Hepatocyte (in vitro differentiated cells): ENCODE results near the gene TFDP1. TPM values are rescaled to one million over a fixed set of nuclear protein-coding genes. Genes with fewer than 3 reads are reported as not detected.

Source experiments
- DNase-seq: peaks from one replicate; pipeline ENCODE4 v3.0.0-alpha.2; 2016; ENCODE audit warnings: low spot score
- H2AFZ ChIP-seq: fragments of 200-600 bp; sonication (generic); 2 replicates; pipeline ENCODE4 v1.6.0; 2016; ENCODE audit warnings: antibody characterized with exemption, mild to moderate bottlenecking
- H3K27ac ChIP-seq: fragments of 200-600 bp; sonication (generic); 2 replicates; pipeline ENCODE4 v1.5.1; 2016; ENCODE audit warnings: mild to moderate bottlenecking
- H3K27me3 ChIP-seq: fragments of 200-600 bp; sonication (generic); 2 replicates; pipeline ENCODE4 v1.6.1; 2016
- H3K36me3 ChIP-seq: fragments of 200-600 bp; sonication (generic); replicated peaks from 2 replicates; pipeline ENCODE4 v1.5.1; 2016; ENCODE audit warnings: low read depth; ENCODE audit not compliant: insufficient read depth
- H3K4me1 ChIP-seq: fragments of 200-600 bp; sonication (generic); 2 replicates; pipeline ENCODE4 v1.5.1; 2016; ENCODE audit warnings: mild to moderate bottlenecking, moderate library complexity; ENCODE audit not compliant: insufficient read depth
- H3K4me2 ChIP-seq: fragments of 200-600 bp; sonication (generic); 2 replicates; pipeline ENCODE4 v1.6.0; 2016
- H3K4me3 ChIP-seq: fragments of 200-600 bp; sonication (generic); 2 replicates; pipeline ENCODE4 v1.5.1; 2016; ENCODE audit warnings: mild to moderate bottlenecking
- H3K79me2 ChIP-seq: fragments of 200-600 bp; sonication (generic); 2 replicates; pipeline ENCODE4 v1.6.0; 2017; ENCODE audit warnings: mild to moderate bottlenecking
- H3K9me2 ChIP-seq: fragments of 200-600 bp; sonication (generic); replicated peaks from 2 replicates; pipeline ENCODE4 v1.6.0; 2017; ENCODE audit warnings: mild to moderate bottlenecking; ENCODE audit not compliant: insufficient read depth
- H3K9me3 ChIP-seq: fragments of 200-600 bp; sonication (generic); 2 replicates; pipeline ENCODE4 v1.5.1; 2016; ENCODE audit warnings: low read depth, mild to moderate bottlenecking
- H4K20me1 ChIP-seq: fragments of 200-600 bp; sonication (generic); 2 replicates; pipeline ENCODE4 v1.6.0; 2016; ENCODE audit warnings: mild to moderate bottlenecking; ENCODE audit not compliant: insufficient read depth, poor library complexity, severe bottlenecking
- EZH2 ChIP-seq: fragments of 200-600 bp; sonication (generic); IDR thresholded peaks from 2 replicates; pipeline ENCODE4 v1.6.1; 2016; ENCODE audit warnings: antibody characterized with exemption, mild to moderate bottlenecking, borderline replicate concordance
- EZH2phosphoT487 ChIP-seq: fragments of 200-600 bp; sonication (generic); IDR thresholded peaks from one replicate; pipeline ENCODE4 v1.6.1; 2018; ENCODE audit warnings: antibody characterized with exemption, mild to moderate bottlenecking, low read depth, moderate library complexity; ENCODE audit not compliant: unreplicated experiment, severe bottlenecking
- WGBS: methylation state at CpG from one replicate; pipeline ENCODE4 v1.1.6; 2016; ENCODE audit warnings: low lambda C conversion rate; ENCODE audit errors: missing lambda C conversion rate; 5-methylcytosine and 5-hydroxymethylcytosine counted together
- polyA plus RNA-seq: library from polyadenylated mRNA; unstranded; fragments of >200 nt; fragmentation: Nextera tagmentation; extraction: Ambion mirVana; gene quantifications from 2 replicates; pipeline ENCODE4 v1.2.1, GENCODE V29; 2016
- total RNA-seq: library from RNA; depleted of rRNA; stranded (reverse); fragments of >200 nt; gene quantifications from 2 replicates; pipeline ENCODE4 v1.2.3, GENCODE V29; 2014
- TF ChIP-seq, protein P1 (sequence below): fragments of 200-600 bp; sonication (generic); IDR thresholded peaks from 2 replicates; pipeline ENCODE4 v1.5.1; 2016; ENCODE audit warnings: antibody characterized with exemption, mild to moderate bottlenecking; ENCODE audit not compliant: poor library complexity

Gene TFDP1
- total and polyA plus RNA-seq, 2 experiments from 2014 or later = 54.0 to 62.9 TPM

DNA sequence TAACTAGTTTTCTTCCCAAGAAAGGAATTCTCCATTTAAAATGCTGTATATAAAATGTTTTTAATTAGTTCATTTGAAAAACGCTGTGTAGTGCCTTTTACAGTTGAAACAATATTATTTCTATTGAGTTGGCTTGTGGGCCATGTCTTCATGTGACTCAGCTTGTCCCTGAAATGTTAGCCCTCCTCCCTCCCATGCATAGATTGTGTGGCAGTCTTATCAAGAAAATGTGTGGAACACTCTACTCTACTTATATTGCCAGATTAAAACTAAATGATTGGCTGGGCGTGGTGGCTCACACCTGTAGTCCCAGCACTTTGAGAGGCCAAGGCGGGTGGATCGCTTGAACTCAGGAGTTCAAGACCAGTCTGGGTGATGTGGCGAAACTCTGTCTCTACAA lies 33.4 kb downstream of the TFDP1 start:
- Histone ChIP-seq H3K79me2 (peaks cover 52% of the 10 kb centered on the region), H3K9me2 (no peaks in the 10 kb centered on the region), H3K4me1 (peaks cover 12% of the 10 kb centered on the region), H3K27me3 (no peaks in the 10 kb centered on the region), H3K27ac (no peak overlapping the region), H3K4me3 (no peak overlapping the region), H3K36me3 (no peaks in the 10 kb centered on the region), H2AFZ (no peak overlapping the region), H3K9me3 (no peaks in the 10 kb centered on the region), H3K4me2 (no peak overlapping the region), H4K20me1 (peaks cover 8% of the 10 kb centered on the region)
- WGBS = 97% methylated on average over 5 of the region's 5 CpGs
- DNase-seq = no peak
- TF ChIP-seq EZH2 (no peak), EZH2phosphoT487 (no peak)
- TF ChIP-seq, protein P1, sequence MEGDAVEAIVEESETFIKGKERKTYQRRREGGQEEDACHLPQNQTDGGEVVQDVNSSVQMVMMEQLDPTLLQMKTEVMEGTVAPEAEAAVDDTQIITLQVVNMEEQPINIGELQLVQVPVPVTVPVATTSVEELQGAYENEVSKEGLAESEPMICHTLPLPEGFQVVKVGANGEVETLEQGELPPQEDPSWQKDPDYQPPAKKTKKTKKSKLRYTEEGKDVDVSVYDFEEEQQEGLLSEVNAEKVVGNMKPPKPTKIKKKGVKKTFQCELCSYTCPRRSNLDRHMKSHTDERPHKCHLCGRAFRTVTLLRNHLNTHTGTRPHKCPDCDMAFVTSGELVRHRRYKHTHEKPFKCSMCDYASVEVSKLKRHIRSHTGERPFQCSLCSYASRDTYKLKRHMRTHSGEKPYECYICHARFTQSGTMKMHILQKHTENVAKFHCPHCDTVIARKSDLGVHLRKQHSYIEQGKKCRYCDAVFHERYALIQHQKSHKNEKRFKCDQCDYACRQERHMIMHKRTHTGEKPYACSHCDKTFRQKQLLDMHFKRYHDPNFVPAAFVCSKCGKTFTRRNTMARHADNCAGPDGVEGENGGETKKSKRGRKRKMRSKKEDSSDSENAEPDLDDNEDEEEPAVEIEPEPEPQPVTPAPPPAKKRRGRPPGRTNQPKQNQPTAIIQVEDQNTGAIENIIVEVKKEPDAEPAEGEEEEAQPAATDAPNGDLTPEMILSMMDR = no peak

- DNase-seq = no peak
- H3K36me3 ChIP-seq = no peaks in the 10 kb centered on the region
- peaks cover 48% of the 10 kb centered on the region for H3K79me2 ChIP-seq
- no peak overlapping the region for H3K4me2 ChIP-seq
- H3K27ac ChIP-seq = no peak overlapping the region
- H3K9me2 ChIP-seq = no peaks in the 10 kb centered on the region
- H3K4me3 ChIP-seq = no peak overlapping the region
- peaks cover 8% of the 10 kb centered on the region for H4K20me1 ChIP-seq
- WGBS = 94% methylated on average over 7 of the region's 7 CpGs
- H3K4me1 ChIP-seq = peaks cover 12% of the 10 kb centered on the region
- no peak overlapping the region for H2AFZ ChIP-seq
- H3K27me3 ChIP-seq = no peaks in the 10 kb centered on the region
- H3K9me3 ChIP-seq = no peaks in the 10 kb centered on the region
- TF ChIP-seq, protein P1 = no peak
- TF ChIP-seq EZH2phosphoT487 = no peak
- no peak for TF ChIP-seq EZH2
Measured at GRCh38 chr13:113618455-113618854, 33.9 kb downstream of the TFDP1 start.

DNA sequence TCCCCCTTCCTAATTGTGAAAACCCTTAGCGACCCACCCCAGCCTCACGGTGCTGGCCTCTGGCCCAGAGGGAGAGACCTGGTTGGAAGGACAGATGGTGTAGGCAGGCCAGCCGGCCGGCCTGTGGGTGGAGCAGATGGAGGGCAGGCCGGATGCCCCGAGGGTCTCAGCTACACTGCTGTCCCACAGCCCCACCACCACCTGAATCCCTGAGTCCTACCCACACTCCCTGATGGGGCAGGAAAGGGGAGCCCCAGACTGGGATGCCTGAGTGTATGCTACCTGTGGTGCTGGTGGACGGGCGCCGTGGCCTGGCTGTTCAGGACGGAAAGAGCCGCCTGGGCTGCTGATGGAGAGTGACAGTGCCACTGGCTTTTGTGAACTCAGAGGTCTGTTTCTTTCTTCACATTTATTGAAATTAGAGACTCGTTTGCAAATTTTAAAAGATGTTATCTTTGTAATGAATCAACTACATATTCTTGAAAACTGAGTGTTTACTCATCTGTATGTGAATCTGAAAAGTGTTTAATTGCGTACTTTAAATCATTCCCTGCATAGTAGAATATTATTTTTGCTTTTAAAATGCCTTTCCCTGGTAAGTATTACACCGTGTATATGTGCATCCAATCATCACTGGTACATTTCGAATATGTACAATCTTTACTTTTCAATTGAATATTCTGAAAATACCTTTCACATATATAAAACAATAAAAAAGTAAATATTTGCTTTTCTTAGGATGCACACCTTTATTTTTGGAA lies 35.7 kb downstream of the TFDP1 start:
- Histone ChIP-seq H3K4me3 (no peak overlapping the region), H3K27me3 (no peaks in the 10 kb centered on the region), H3K4me2 (no peak overlapping the region), H2AFZ (no peak overlapping the region), H4K20me1 (peaks cover 8% of the 10 kb centered on the region), H3K4me1 (peaks cover 12% of the 10 kb centered on the region), H3K79me2 (peaks cover 41% of the 10 kb centered on the region), H3K9me2 (no peaks in the 10 kb centered on the region), H3K27ac (no peak overlapping the region), H3K9me3 (no peaks in the 10 kb centered on the region), H3K36me3 (no peaks in the 10 kb centered on the region)
- DNase-seq = no peak
- TF ChIP-seq EZH2phosphoT487 (no peak), EZH2 (no peak)
- TF ChIP-seq, protein P1 = no peak
- WGBS = 94% methylated on average over 15 of the region's 15 CpGs
